Activated CD8-positive, alpha-beta memory T cell treated with anti-CD3 and anti-CD28 coated beads, Interleukin-2, amount 50 U/mL, for 4 hours (primary cell): ENCODE measurements around the gene CHRFAM7A.
"Not testable (repeated sequence)": the region's sequence is repeated elsewhere in the genome, so short reads cannot be mapped to it uniquely, and the experiment has no call there.

Experiments
- DNase-seq: peaks from one replicate; pipeline ENCODE4 v3.0.0-alpha.2; 2020

Gene CHRFAM7A

GRCh38 chr15:30392766-30393663, at the start of gene CHRFAM7A:
CHRFAM7A (minus strand) TSS chr15:30393540; CDS start chr15:30383351, 10,189 bp downstream.
- DNase-seq, result not testable (repeated sequence)

- not testable (repeated sequence) for DNase-seq
Observed at GRCh38 chr15:30438348-30438747, 45.0 kb upstream of the CHRFAM7A start.

- DNase-seq, result not testable (repeated sequence)
Observed at GRCh38 chr15:30435878-30436277, 42.5 kb upstream of the CHRFAM7A start.

GRCh38 chr15:30420723-30421122, 27.4 kb upstream of the CHRFAM7A start:
- not testable (repeated sequence) for DNase-seq

- not testable (repeated sequence) for DNase-seq
Observed at GRCh38 chr15:30414160-30414559, 20.8 kb upstream of the CHRFAM7A start, which contains the start of gene GOLGA8R. GOLGA8R (minus strand) TSS chr15:30414260; CDS start chr15:30414162, 98 bp downstream.

GRCh38 chr15:30407636-30408035, 14.3 kb upstream of the CHRFAM7A start:
- DNase-seq, result not testable (repeated sequence)

GRCh38 chr15:30398988-30399387, 5.6 kb upstream of the CHRFAM7A start:
- DNase-seq, result peak; percentile 74

- DNase-seq, result not testable (repeated sequence)
Observed at GRCh38 chr15:30393664-30393991, 288 bp upstream of the CHRFAM7A start.

GRCh38 chr15:30386318-30386887, 6.9 kb downstream of the CHRFAM7A start:
- DNase-seq, result not testable (repeated sequence)

- DNase-seq, result not testable (repeated sequence)
Observed at GRCh38 chr15:30377082-30377413, 16.3 kb downstream of the CHRFAM7A start.

GRCh38 chr15:30376375-30377081, 16.8 kb downstream of the CHRFAM7A start:
- not testable (repeated sequence) for DNase-seq

- not testable (repeated sequence) for DNase-seq
Observed at GRCh38 chr15:30375872-30376271, 17.5 kb downstream of the CHRFAM7A start.

- DNase-seq, result not testable (repeated sequence)
Observed at GRCh38 chr15:30374862-30375261, 18.5 kb downstream of the CHRFAM7A start.

GRCh38 chr15:30368271-30368670, 25.1 kb downstream of the CHRFAM7A start:
- not testable (repeated sequence) for DNase-seq

GRCh38 chr15:30367246-30367645, 26.1 kb downstream of the CHRFAM7A start:
- DNase-seq, result not testable (repeated sequence)

GRCh38 chr15:30361404-30361803, 31.9 kb downstream of the CHRFAM7A start:
- not testable (repeated sequence) for DNase-seq

- DNase-seq, result not testable (repeated sequence)
Observed at GRCh38 chr15:30360990-30361389, 32.4 kb downstream of the CHRFAM7A start.

- not testable (repeated sequence) for DNase-seq
Observed at GRCh38 chr15:30355043-30355442, 38.3 kb downstream of the CHRFAM7A start.

GRCh38 chr15:30349803-30350202, 43.5 kb downstream of the CHRFAM7A start:
- DNase-seq, result not testable (repeated sequence)

GRCh38 chr15:30336584-30336983, 56.8 kb downstream of the CHRFAM7A start:
- not testable (repeated sequence) for DNase-seq

- not testable (repeated sequence) for DNase-seq
Observed at GRCh38 chr15:30334152-30334551, 59.2 kb downstream of the CHRFAM7A start.

- not testable (repeated sequence) for DNase-seq
Observed at GRCh38 chr15:30326145-30326544, 67.2 kb downstream of the CHRFAM7A start.

- DNase-seq, result not testable (repeated sequence)
Observed at GRCh38 chr15:30321063-30321462, 72.3 kb downstream of the CHRFAM7A start.
